Endothelial cell of coronary artery (primary cell): Measurements from ENCODE around the gene ADGRV1. TPM values are rescaled to one million over a fixed set of nuclear protein-coding genes. Genes with fewer than 3 reads are reported as not detected.

ENCODE experiments used
- total RNA-seq: library from RNA; depleted of rRNA; stranded (reverse); fragments of >200 nt; gene quantifications from 2 replicates; pipeline ENCODE4 v1.2.3, GENCODE V29; 2014

The ADGRV1 gene, protein sequence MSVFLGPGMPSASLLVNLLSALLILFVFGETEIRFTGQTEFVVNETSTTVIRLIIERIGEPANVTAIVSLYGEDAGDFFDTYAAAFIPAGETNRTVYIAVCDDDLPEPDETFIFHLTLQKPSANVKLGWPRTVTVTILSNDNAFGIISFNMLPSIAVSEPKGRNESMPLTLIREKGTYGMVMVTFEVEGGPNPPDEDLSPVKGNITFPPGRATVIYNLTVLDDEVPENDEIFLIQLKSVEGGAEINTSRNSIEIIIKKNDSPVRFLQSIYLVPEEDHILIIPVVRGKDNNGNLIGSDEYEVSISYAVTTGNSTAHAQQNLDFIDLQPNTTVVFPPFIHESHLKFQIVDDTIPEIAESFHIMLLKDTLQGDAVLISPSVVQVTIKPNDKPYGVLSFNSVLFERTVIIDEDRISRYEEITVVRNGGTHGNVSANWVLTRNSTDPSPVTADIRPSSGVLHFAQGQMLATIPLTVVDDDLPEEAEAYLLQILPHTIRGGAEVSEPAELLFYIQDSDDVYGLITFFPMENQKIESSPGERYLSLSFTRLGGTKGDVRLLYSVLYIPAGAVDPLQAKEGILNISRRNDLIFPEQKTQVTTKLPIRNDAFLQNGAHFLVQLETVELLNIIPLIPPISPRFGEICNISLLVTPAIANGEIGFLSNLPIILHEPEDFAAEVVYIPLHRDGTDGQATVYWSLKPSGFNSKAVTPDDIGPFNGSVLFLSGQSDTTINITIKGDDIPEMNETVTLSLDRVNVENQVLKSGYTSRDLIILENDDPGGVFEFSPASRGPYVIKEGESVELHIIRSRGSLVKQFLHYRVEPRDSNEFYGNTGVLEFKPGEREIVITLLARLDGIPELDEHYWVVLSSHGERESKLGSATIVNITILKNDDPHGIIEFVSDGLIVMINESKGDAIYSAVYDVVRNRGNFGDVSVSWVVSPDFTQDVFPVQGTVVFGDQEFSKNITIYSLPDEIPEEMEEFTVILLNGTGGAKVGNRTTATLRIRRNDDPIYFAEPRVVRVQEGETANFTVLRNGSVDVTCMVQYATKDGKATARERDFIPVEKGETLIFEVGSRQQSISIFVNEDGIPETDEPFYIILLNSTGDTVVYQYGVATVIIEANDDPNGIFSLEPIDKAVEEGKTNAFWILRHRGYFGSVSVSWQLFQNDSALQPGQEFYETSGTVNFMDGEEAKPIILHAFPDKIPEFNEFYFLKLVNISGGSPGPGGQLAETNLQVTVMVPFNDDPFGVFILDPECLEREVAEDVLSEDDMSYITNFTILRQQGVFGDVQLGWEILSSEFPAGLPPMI (N-terminal part only)
- 0.09 and 0.56 TPM in 2 replicates for total RNA-seq

DNA sequence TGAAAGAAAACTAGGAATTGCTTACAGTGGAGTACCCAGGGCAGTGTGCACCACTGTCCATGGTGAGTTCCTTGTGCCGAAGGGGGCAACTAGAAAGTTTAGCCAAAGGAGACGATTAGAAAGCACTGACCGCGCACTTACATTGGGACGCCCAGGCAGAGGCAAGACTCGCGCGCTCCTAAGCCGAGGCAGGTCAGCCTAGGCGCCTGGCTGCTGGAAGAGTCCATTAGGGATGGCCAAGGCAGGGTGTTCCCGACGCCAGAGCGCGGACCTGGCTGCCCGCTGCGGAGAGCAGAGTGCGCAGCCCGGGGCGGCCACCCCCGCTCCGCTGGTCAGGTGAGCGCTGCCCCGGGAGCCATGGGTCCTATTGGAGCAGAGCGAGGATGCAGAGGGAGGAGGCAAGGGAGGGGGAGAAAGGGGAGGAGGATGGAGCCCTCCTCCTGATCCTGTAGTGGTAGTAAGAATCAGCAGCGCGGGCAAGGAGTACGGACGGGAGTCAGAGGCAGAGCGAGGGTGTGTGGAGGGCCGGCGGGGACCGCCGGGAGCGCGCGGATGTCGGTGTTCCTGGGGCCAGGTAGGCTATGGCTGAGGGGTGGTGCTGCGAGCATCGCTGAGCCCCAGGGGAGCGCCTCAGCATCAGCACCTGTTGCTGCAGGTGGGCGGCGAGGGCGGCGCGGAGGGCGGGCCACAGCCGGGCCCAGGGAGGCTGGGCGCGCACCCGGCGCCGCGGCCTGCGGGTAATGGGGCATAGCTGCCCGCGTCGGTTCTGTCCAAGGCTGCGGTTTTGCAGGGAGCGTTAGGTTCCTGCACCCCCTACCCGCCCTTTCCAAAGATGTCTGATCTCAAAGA, at the start of gene ADGRV1:
TSS of gene ADGRV1 (plus strand) at position 454 of the 849 bp plus-strand sequence. CDS start at position 553, 99 bp downstream.

DNA sequence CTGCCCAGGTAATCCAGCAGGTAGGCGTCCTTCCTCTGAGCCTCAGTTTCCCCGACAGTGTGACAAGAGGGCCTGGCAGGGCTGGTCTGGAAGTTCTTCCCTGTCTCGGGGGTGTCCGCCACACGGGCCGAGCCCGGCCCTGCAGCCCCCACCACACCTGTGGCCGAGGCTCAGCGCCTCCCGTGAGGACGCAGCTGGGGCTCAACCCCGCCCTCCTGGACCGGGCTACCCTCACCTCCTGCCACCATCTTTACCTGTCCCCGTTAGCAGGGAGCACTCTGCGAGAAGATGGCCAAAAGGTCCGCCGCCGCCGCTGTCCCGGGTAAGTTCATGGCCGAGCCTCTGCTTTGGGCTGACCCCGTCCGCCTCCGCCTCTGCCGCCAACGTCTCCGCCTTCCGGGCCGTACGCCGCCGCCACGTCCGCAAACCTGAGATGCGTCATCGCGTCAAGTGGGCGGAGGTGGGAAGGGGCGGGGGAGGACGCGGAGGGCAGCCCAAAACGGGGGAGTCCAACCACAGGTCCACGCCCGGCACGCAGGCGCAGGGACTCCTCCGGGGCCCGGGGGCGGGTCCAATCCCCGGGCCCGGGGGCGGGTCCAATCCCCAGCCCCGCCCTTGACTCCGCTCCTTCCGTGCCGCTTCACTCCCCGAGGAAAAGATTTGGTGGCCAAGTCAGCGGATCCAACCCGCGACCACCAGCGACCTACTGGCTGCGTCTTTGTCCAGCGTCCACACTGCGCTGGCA, 29.2 kb upstream of the ADGRV1 start, which contains the start of gene LYSMD3:
TSS of gene LYSMD3 (minus strand) at position 391 of the 745 bp plus-strand sequence. CDS start 4,295 bp downstream, outside the sequence.

Other genes with a start within 250 kb of the ADGRV1 start
- gene CETN3, start 149.0 kb upstream of the ADGRV1 start, total RNA-seq: 9.3 and 13.9 TPM in 2 replicates
- 3.8 and 4.4 TPM in 2 replicates for gene MBLAC2, start 84.0 kb upstream of the ADGRV1 start, total RNA-seq
- 6.8 and 14.2 TPM in 2 replicates for gene POLR3G, start 83.9 kb upstream of the ADGRV1 start, total RNA-seq
- 13.6 and 17.1 TPM in 2 replicates for gene LYSMD3, start 29.2 kb upstream of the ADGRV1 start, total RNA-seq